ENCODE measurements around the gene TET3. TPM values are rescaled to one million over a fixed set of nuclear protein-coding genes. Genes with fewer than 3 reads are reported as not detected.

TET3 gene
- total RNA-seq, 1 donor from 2014 or later, result 6.2 TPM

- H3K27ac ChIP-seq, result no peak overlapping the region
- H3K79me2 ChIP-seq (ENCODE audit: low read depth), result peaks cover 53% of the 10 kb centered on the region
- H3K9ac ChIP-seq, result no peak overlapping the region
- no peak overlapping the region for H3K27ac Mint-ChIP-seq
- H3K36me3 Mint-ChIP-seq, result peaks cover 21% of the 10 kb centered on the region
- no peaks in the 10 kb centered on the region for H3K36me3 ChIP-seq
- no peaks in the 10 kb centered on the region for H3K9me3 ChIP-seq (ENCODE audit: low read depth)
- H3K4me3 Mint-ChIP-seq, result no peak overlapping the region
- peaks cover 2% of the 10 kb centered on the region for H3K4me1 ChIP-seq
- TF ChIP-seq EZH2phosphoT487 (IDR thresholded peaks at IDR 0.05) (no peak), CTCF (IDR thresholded peaks at IDR 0.05) (no peak), EZH2 (IDR thresholded peaks at IDR 0.05) (no peak)
- H3K27me3 ChIP-seq, result no peaks in the 10 kb centered on the region
- peaks cover 77% of the 10 kb centered on the region for H4K20me1 ChIP-seq (ENCODE audit: low read depth)
- no peak for DNase-seq (ENCODE audit: low spot score)
- peaks cover 25% of the 10 kb centered on the region for H3K4me1 Mint-ChIP-seq
- no peak overlapping the region for H3K4me3 ChIP-seq
- H3K4me2 ChIP-seq, result no peak overlapping the region
- H3F3A ChIP-seq (ENCODE audit: low read depth), result no peaks in the 10 kb centered on the region
- H3K27me3 Mint-ChIP-seq (ENCODE audit: insufficient read depth, low read depth), result peaks cover 7% of the 10 kb centered on the region
- H3K9me3 Mint-ChIP-seq, result no peaks in the 10 kb centered on the region
- H2AFZ ChIP-seq (replicated peaks), result no peak overlapping the region
Observed at GRCh38 chr2:73993376-73993775, 8.7 kb downstream of the TET3 start.

- H3K4me3 ChIP-seq, result no peak overlapping the region
- no peak overlapping the region for H3K4me2 ChIP-seq
- H3K9me3 ChIP-seq (ENCODE audit: low read depth), result no peaks in the 10 kb centered on the region
- Mint-ChIP-seq H3K27me3 (ENCODE audit: insufficient read depth, low read depth) (peaks cover 7% of the 10 kb centered on the region), H3K9me3 (no peaks in the 10 kb centered on the region), H3K4me3 (no peak overlapping the region), H3K4me1 (peaks cover 25% of the 10 kb centered on the region), H3K36me3 (peaks cover 18% of the 10 kb centered on the region), H3K27ac (no peak overlapping the region)
- TF ChIP-seq CTCF (IDR thresholded peaks at IDR 0.05), result no peak
- TF ChIP-seq EZH2phosphoT487 (IDR thresholded peaks at IDR 0.05), result no peak
- TF ChIP-seq EZH2 (IDR thresholded peaks at IDR 0.05), result no peak
- no peaks in the 10 kb centered on the region for H3K36me3 ChIP-seq
- H3K27ac ChIP-seq, result no peak overlapping the region
- H3K27me3 ChIP-seq, result no peaks in the 10 kb centered on the region
- no peak for DNase-seq (ENCODE audit: low spot score)
- H4K20me1 ChIP-seq (ENCODE audit: low read depth), result peaks cover 79% of the 10 kb centered on the region
- H3K4me1 ChIP-seq, result no peaks in the 10 kb centered on the region
- peaks cover 53% of the 10 kb centered on the region for H3K79me2 ChIP-seq (ENCODE audit: low read depth)
- H3K9ac ChIP-seq, result no peak overlapping the region
- H3F3A ChIP-seq (ENCODE audit: low read depth), result no peaks in the 10 kb centered on the region
- no peak overlapping the region for H2AFZ ChIP-seq (replicated peaks)
Observed at GRCh38 chr2:73993778-73994177, 9.1 kb downstream of the TET3 start.

GRCh38 chr2:73994178-73994831 lies 9.6 kb downstream of the TET3 start:
- no peak for DNase-seq (ENCODE audit: low spot score)
- peaks cover 79% of the 10 kb centered on the region for H4K20me1 ChIP-seq (ENCODE audit: low read depth)
- TF ChIP-seq CTCF (IDR thresholded peaks at IDR 0.05) (no peak), EZH2 (IDR thresholded peaks at IDR 0.05) (no peak), EZH2phosphoT487 (IDR thresholded peaks at IDR 0.05) (no peak)

More at GRCh38 chr2:73994178-73994831, 9.6 kb downstream of the TET3 start:
- H3K4me3 ChIP-seq, result no peak overlapping the region
- H3K79me2 ChIP-seq (ENCODE audit: low read depth), result peaks cover 53% of the 10 kb centered on the region
- peaks cover 15% of the 10 kb centered on the region for H3K36me3 Mint-ChIP-seq
- no peaks in the 10 kb centered on the region for H3K9me3 ChIP-seq (ENCODE audit: low read depth)
- no peaks in the 10 kb centered on the region for H3K9me3 Mint-ChIP-seq
- peaks cover 7% of the 10 kb centered on the region for H3K27me3 Mint-ChIP-seq (ENCODE audit: insufficient read depth, low read depth)
- H3K36me3 ChIP-seq, result no peaks in the 10 kb centered on the region
- peaks cover 2% of the 10 kb centered on the region for H3K4me1 ChIP-seq
- no peak overlapping the region for H2AFZ ChIP-seq (replicated peaks)
- no peak overlapping the region for H3K4me3 Mint-ChIP-seq
- no peak overlapping the region for H3K9ac ChIP-seq
- H3F3A ChIP-seq (ENCODE audit: low read depth), result no peaks in the 10 kb centered on the region
- no peak overlapping the region for H3K27ac Mint-ChIP-seq
- no peak overlapping the region for H3K27ac ChIP-seq
- no peak overlapping the region for H3K4me2 ChIP-seq
- H3K4me1 Mint-ChIP-seq, result peaks cover 28% of the 10 kb centered on the region
- H3K27me3 ChIP-seq, result no peaks in the 10 kb centered on the region
